ENCODE data around the gene DPP7. TPM values are rescaled to one million over a fixed set of nuclear protein-coding genes. Genes with fewer than 3 reads are reported as not detected.
"Not testable (repeated sequence)": the region's sequence is repeated elsewhere in the genome, so short reads cannot be mapped to it uniquely, and the experiment has no call there.

Gene DPP7
- total and polyA plus RNA-seq, 10 of the 15 experiments (the other 5 are each of a cell fraction or from before 2014, with no cell fraction given), result 0.68 to 245 (median 106) TPM

- CTCF ChIA-PET, result interaction anchor here (1.2 to 6.4 kb wide), 4 partner anchors 14 to 115 kb away, joined by 3 to 81 read pairs (median 12); partner anchors contain the start of genes MAN1B1 and NPDC1
- H3K9me3 ChIP-seq (replicated peaks; ENCODE audit: control insufficient read depth, insufficient read depth, low read length); DNase-seq (ENCODE audit: low read depth, low spot score); H3K4me3 ChIP-seq; H3K27me3 ChIP-seq (replicated peaks in 1 of 2; ENCODE audit: control insufficient read depth in 2 of 2, insufficient read depth in 2 of 2, low read length in 1 of 2); H3K79me2 ChIP-seq (ENCODE audit: control insufficient read depth, insufficient read depth, low read length); H3K36me3 ChIP-seq (ENCODE audit: control insufficient read depth in 2 of 2, insufficient read depth in 2 of 2, low read length in 1 of 2); H4K20me1 ChIP-seq (ENCODE audit: control insufficient read depth, insufficient read depth); H3K9ac ChIP-seq (ENCODE audit: control insufficient read depth, insufficient read depth, low read length); SMC1A ChIA-PET (ENCODE audit: uncharacterized antibody, unreplicated experiment); H3K4me1 ChIP-seq (ENCODE audit: control insufficient read depth, insufficient read depth, low read length); H3K27ac ChIP-seq (ENCODE audit: control insufficient read depth, insufficient read depth); in situ Hi-C loops (cut with MboI); FAIRE-seq; H3K4me2 ChIP-seq (ENCODE audit: control insufficient read depth, insufficient read depth); POLR2A ChIA-PET; H2AFZ ChIP-seq (ENCODE audit: control insufficient read depth, low read depth, low read length); intact Hi-C loops (cut with micrococcal nuclease; ENCODE audit: unreplicated experiment); ATAC-seq; BruUV-seq (replicated peaks): not testable (repeated sequence)
- RAD21 ChIA-PET (ENCODE audit: unreplicated experiment), result interaction anchor here (3.1 kb wide), 1 partner anchor 16 kb away, joined by 18 read pairs; the partner anchor contains the start of gene NPDC1
- WGBS (ENCODE audit: insufficient coverage, insufficient replicate concordance, low lambda C conversion rate, missing lambda C conversion rate), result 65% methylated on average over 5 of the region's 9 CpGs
Observed at GRCh38 chr9:137062798-137063197, 51.7 kb downstream of the DPP7 start.

DNA sequence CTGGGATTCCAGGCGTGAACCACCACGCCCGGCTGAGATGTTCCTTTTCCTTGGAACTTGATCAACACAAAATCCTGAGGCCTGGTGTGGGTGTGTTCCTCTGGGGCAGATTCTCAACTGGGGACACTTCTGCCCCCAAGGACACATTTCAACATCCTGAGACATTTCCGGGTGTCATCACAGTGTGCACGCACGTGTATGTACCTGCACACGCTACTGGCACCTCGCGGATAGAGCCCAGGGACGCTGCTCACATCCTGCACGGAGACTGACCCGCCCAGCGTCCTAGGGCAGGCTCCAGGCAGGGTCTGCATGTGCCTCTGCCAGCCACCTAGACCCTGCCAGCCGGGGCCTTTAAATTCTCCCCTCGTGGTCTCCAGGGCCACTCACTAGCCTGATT lies 52.1 kb downstream of the DPP7 start:
- ChIA-PET SMC1A (ENCODE audit: uncharacterized antibody, unreplicated experiment) (no interaction called here), POLR2A (no interaction called here), RAD21 (ENCODE audit: unreplicated experiment) (interaction anchor here (3.1 kb wide), 1 partner anchor 16 kb away, joined by 18 read pairs; the partner anchor contains the start of gene NPDC1), CTCF (interaction anchor here (6.4 kb wide), 1 partner anchor 14 kb away, joined by 81 read pairs; the partner anchor contains the start of gene NPDC1)
- BruUV-seq (replicated peaks), result TSS peak; percentile 75
- H3K27me3 ChIP-seq (replicated peaks in 1 of 2; ENCODE audit: control insufficient read depth in 2 of 2, insufficient read depth in 2 of 2, low read length in 1 of 2), result no peaks in the 10 kb centered on the region
- 67% methylated on average over 15 of the region's 15 CpGs for WGBS (ENCODE audit: insufficient coverage, insufficient replicate concordance, low lambda C conversion rate, missing lambda C conversion rate)
- no peaks in the 10 kb centered on the region for H4K20me1 ChIP-seq (ENCODE audit: control insufficient read depth, insufficient read depth)
- no peak overlapping the region for H2AFZ ChIP-seq (ENCODE audit: control insufficient read depth, low read depth, low read length)
- no peaks in the 10 kb centered on the region; a peak in 2 of 4 replicates for H3K36me3 ChIP-seq (ENCODE audit: control insufficient read depth in 2 of 2, insufficient read depth in 2 of 2, low read length in 1 of 2)
- intact Hi-C loops (cut with micrococcal nuclease; ENCODE audit: unreplicated experiment), result no loop called here
- in situ Hi-C loops (cut with MboI), result no loop called here
- FAIRE-seq, result no peak
- TF ChIP-seq NFYB (IDR thresholded peaks at IDR 0.05; ENCODE audit: insufficient read depth, low read depth, low read length), result no peak
- TF ChIP-seq ZZZ3 (IDR thresholded peaks at IDR 0.05; ENCODE audit: control insufficient read depth, insufficient read length, low read depth), result no peak
- TF ChIP-seq ZNF217 (IDR thresholded peaks at IDR 0.05), result no peak
- no peak for TF ChIP-seq POLR2AphosphoS5 (IDR thresholded peaks at IDR 0.05; ENCODE audit: low read length)
- no peak for TF ChIP-seq BACH1 (IDR thresholded peaks at IDR 0.05; ENCODE audit: borderline replicate concordance)
- TF ChIP-seq RELA (IDR thresholded peaks at IDR 0.05; ENCODE audit: borderline replicate concordance, partially characterized antibody), result no peak
- no peak for TF ChIP-seq IRF4 (IDR thresholded peaks at IDR 0.05; ENCODE audit: low read depth, low read length)
- no peak for TF ChIP-seq RBBP5 (conservative IDR thresholded peaks at IDR 0.05)
- no peak for TF ChIP-seq PML (IDR thresholded peaks at IDR 0.05; ENCODE audit: low read length)
- no peak for TF ChIP-seq STAT1 (conservative IDR thresholded peaks at IDR 0.05)
- no peak for TF ChIP-seq JUNB (IDR thresholded peaks at IDR 0.05)
- no peak for TF ChIP-seq ATF2 (IDR thresholded peaks at IDR 0.05; ENCODE audit: low read length)
- no peak for TF ChIP-seq HDAC2 (IDR thresholded peaks at IDR 0.05)
- TF ChIP-seq NRF1 (conservative IDR thresholded peaks at IDR 0.05; ENCODE audit: low read depth, low read length), result no peak
- no peak for TF ChIP-seq ESRRA (IDR thresholded peaks at IDR 0.05; ENCODE audit: low read length)
- TF ChIP-seq USF1 (IDR thresholded peaks at IDR 0.05; ENCODE audit: borderline replicate concordance, extremely low read length, insufficient read depth, low read depth, low read length), result no peak
- H3K27ac ChIP-seq (ENCODE audit: control insufficient read depth, insufficient read depth), result no peak overlapping the region
- no peaks in the 10 kb centered on the region for H3K79me2 ChIP-seq (ENCODE audit: control insufficient read depth, insufficient read depth, low read length)
- H3K9ac ChIP-seq (ENCODE audit: control insufficient read depth, insufficient read depth, low read length), result no peak overlapping the region
- H3K4me2 ChIP-seq (ENCODE audit: control insufficient read depth, insufficient read depth), result no peak overlapping the region
- ATAC-seq, result no peak
- no peaks in the 10 kb centered on the region for H3K9me3 ChIP-seq (replicated peaks; ENCODE audit: control insufficient read depth, insufficient read depth, low read length)
- no peak for DNase-seq (ENCODE audit: low read depth, low spot score)
- H3K4me1 ChIP-seq (ENCODE audit: control insufficient read depth, insufficient read depth, low read length), result no peaks in the 10 kb centered on the region
- no peak overlapping the region for H3K4me3 ChIP-seq
